Tibial artery (tissue), 4 donors: ENCODE data around the gene COPS9.
A peak's percentile ranks its signal among the peaks of the same experiment; 100 is the strongest.

Source experiments
- DNase-seq, 2 donors: peaks; one replicate each; pipeline ENCODE4 v3.0.0-alpha.2; 2019
- H3K27ac ChIP-seq, 2 donors: fragments of 200-600 bp; sonication (generic) in 1 of 2; 1 replicate in 1 of 2; 2 replicates in 1 of 2; pipeline ENCODE4 v1.5.1; 2018 to 2019; ENCODE audit warnings: mild to moderate bottlenecking in 1 of 2
- H3K27me3 ChIP-seq, 2 donors: fragments of 200-600 bp; sonication (generic) in 1 of 2; one replicate each; pipeline versions ENCODE4 v1.5.1 to v1.6.0; 2016 to 2019
- H3K36me3 ChIP-seq, 3 donors: fragments of 200-600 bp; sonication (generic) in 2 of 3; one replicate each; pipeline ENCODE4 v1.5.1; 2016 to 2019; ENCODE audit warnings: mild to moderate bottlenecking in 2 of 3
- H3K4me1 ChIP-seq, 4 donors: fragments of 200-600 bp; sonication (generic) in 2 of 4; 1 replicate in 3 of 4; 2 replicates in 1 of 4; pipeline ENCODE4 v1.5.1; 2016 to 2019
- H3K4me3 ChIP-seq, 2 donors: fragments of 200-600 bp; sonication (generic) in 1 of 2; 1 replicate in 1 of 2; 2 replicates in 1 of 2; pipeline ENCODE4 v1.5.1; 2018 to 2019; ENCODE audit warnings: mild to moderate bottlenecking in 2 of 2
- H3K9me3 ChIP-seq, 3 donors: fragments of 200-600 bp; sonication (generic) in 1 of 3; one replicate each; pipeline ENCODE4 v1.5.1; 2016 to 2019
- CTCF ChIP-seq, 2 experiments: fragments of 200-600 bp in 1 of 2; fragments of 450-650 bp in 1 of 2; IDR thresholded peaks; one replicate each; pipeline ENCODE4 v1.5.1; 2017 to 2019; ENCODE audit warnings: antibody characterized with exemption in 2 of 2, mild to moderate bottlenecking in 1 of 2, moderate library complexity in 1 of 2
- intact Hi-C: fragments of 100-400 bp; cut with DNase I; formaldehyde crosslinking; loops from one replicate; pipeline ENCODE4 v1.15.0; 2023; ENCODE audit warnings: low total_unique reads

The COPS9 gene

GRCh38 chr2:240131941-240132650, 4.0 kb downstream of the COPS9 start:
- H3K27ac ChIP-seq, result no peak overlapping the region
- peaks cover 0 to 21% (median 11%) of the 10 kb centered on the region in 4 donors for H3K4me1 ChIP-seq
- no peaks in the 10 kb centered on the region for H3K27me3 ChIP-seq
- TF ChIP-seq CTCF (IDR thresholded peaks at IDR 0.05), result no peak
- intact Hi-C loops, result no loop called here
- peaks cover 0 to 5% (median under 1%) of the 10 kb centered on the region in 3 donors for H3K9me3 ChIP-seq
- DNase-seq, result peak; percentile 2 to 50
- no peak overlapping the region for H3K4me3 ChIP-seq
- H3K36me3 ChIP-seq, result peaks cover 65 to 68% (median 66%) of the 10 kb centered on the region in 3 donors

GRCh38 chr2:240131296-240131695, 4.8 kb downstream of the COPS9 start:
- Histone ChIP-seq H3K27me3 (no peaks in the 10 kb centered on the region), H3K4me3 (no peak overlapping the region), H3K27ac (no peak overlapping the region), H3K9me3 (peaks cover 0 to 8% (median 5%) of the 10 kb centered on the region in 3 donors), H3K36me3 (peaks cover 66 to 76% (median 74%) of the 10 kb centered on the region in 3 donors), H3K4me1 (peaks cover 0 to 16% (median 9%) of the 10 kb centered on the region in 4 donors)
- intact Hi-C loops, result no loop called here
- no peak for TF ChIP-seq CTCF (IDR thresholded peaks at IDR 0.05)
- peak; percentile 2 to 57 for DNase-seq

- intact Hi-C loops, result no loop called here
- H3K27ac ChIP-seq, result no peak overlapping the region
- H3K4me3 ChIP-seq, result no peak overlapping the region
- TF ChIP-seq CTCF (IDR thresholded peaks at IDR 0.05), result no peak
- peaks cover 0 to 11% (median 5%) of the 10 kb centered on the region in 3 donors for H3K9me3 ChIP-seq
- no peaks in the 10 kb centered on the region for H3K27me3 ChIP-seq
- H3K36me3 ChIP-seq, result peaks cover 70 to 82% (median 81%) of the 10 kb centered on the region in 3 donors
- H3K4me1 ChIP-seq, result peaks cover 0 to 15% (median 9%) of the 10 kb centered on the region in 4 donors
- DNase-seq, result peak; percentile 9 to 34
Measured at GRCh38 chr2:240130393-240131195, 5.5 kb downstream of the COPS9 start.

- no peak for TF ChIP-seq CTCF (IDR thresholded peaks at IDR 0.05)
- Histone ChIP-seq H3K9me3 (peaks cover 0 to 11% (median 5%) of the 10 kb centered on the region in 3 donors), H3K4me3 (no peak overlapping the region), H3K36me3 (peaks cover 70 to 82% (median 81%) of the 10 kb centered on the region in 3 donors), H3K27me3 (no peaks in the 10 kb centered on the region), H3K4me1 (peaks cover 0 to 8% (median 2%) of the 10 kb centered on the region in 4 donors), H3K27ac (no peak overlapping the region)
- peak; percentile 3 to 53 for DNase-seq
- intact Hi-C loops, result loop anchor here (5.0 kb wide), 1 partner anchor 1428 kb away; no protein-coding TSS in a partner anchor
Measured at GRCh38 chr2:240129731-240130392, 6.2 kb downstream of the COPS9 start.

GRCh38 chr2:240129311-240129710, 6.8 kb downstream of the COPS9 start:
- DNase-seq, result peak; percentile 3 to 39
- intact Hi-C loops, result loop anchor here (5.0 kb wide), 1 partner anchor 1427 kb away; no protein-coding TSS in a partner anchor
- Histone ChIP-seq H3K27ac (no peak overlapping the region), H3K4me3 (no peak overlapping the region), H3K9me3 (peaks cover 0 to 11% (median 5%) of the 10 kb centered on the region in 3 donors), H3K4me1 (peaks cover 0 to 3% (median 0%) of the 10 kb centered on the region in 4 donors), H3K36me3 (peaks cover 70 to 82% (median 81%) of the 10 kb centered on the region in 3 donors), H3K27me3 (no peaks in the 10 kb centered on the region)
- no peak for TF ChIP-seq CTCF (IDR thresholded peaks at IDR 0.05)
